ENCODE data around the gene GPANK1. TPM values are rescaled to one million over a fixed set of nuclear protein-coding genes. Genes with fewer than 3 reads are reported as not detected.

Gene GPANK1
- total and polyA plus RNA-seq, 9 of the 15 experiments (the other 6 are each of a cell fraction or from before 2014, with no cell fraction given), result 32.2 to 111 (median 46.3) TPM

DNA sequence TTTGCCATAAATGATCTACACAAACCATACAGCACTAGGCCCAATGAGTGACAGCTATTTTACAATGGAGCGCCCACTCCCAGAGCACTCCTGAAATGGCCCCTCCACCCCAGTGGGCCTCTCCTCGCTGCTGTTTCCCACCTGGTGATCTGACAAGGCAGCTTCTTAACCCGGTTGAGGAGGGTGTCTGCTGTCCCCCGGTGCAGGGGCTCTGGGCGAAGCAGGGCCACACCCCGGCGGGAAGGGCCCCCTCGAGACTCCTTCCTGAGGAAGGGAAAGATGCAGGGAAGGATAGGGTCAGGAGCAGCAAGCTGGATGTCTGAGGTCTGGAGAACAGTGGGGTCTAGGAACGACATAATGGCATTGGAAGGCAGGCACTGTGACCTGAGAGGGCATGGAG is 28.1 kb upstream of the GPANK1 start:
- Histone ChIP-seq H3K27me3 (ENCODE audit: control insufficient read depth in 2 of 2, insufficient read depth in 2 of 2, low read length in 2 of 2) (no peaks in the 10 kb centered on the region), H3K9me3 (replicated peaks; ENCODE audit: control insufficient read depth, insufficient read depth, low read depth, low read length) (no peaks in the 10 kb centered on the region), H3K9ac (ENCODE audit: insufficient read depth in 1 of 2, low read depth in 2 of 2, low read length in 2 of 2) (peak overlapping the region in 1 of 2 experiments; percentile 59; a peak in 2 of 4 replicates), H2AFZ (ENCODE audit: low read depth, low read length) (no peak overlapping the region), H4K20me1 (replicated peaks; ENCODE audit: control insufficient read depth, insufficient read depth, low read length) (no peaks in the 10 kb centered on the region), H3K4me3 (no peak overlapping the region), H3K9me1 (ENCODE audit: control insufficient read depth, insufficient read depth, low read length) (peaks cover 5% of the 10 kb centered on the region), H3K27ac (ENCODE audit: extremely low read depth, low read depth, low read length) (no peak overlapping the region), H3K4me2 (ENCODE audit: insufficient read depth, low read length) (no peak overlapping the region), H3K79me2 (ENCODE audit: control insufficient read depth, insufficient read depth, low read length) (peaks cover 6% of the 10 kb centered on the region; the same call in 2 of the 3 replicates), H3K36me3 (ENCODE audit: control insufficient read depth, insufficient read depth, low read length) (peaks cover 90% of the 10 kb centered on the region), H3K4me1 (replicated peaks in 1 of 2; ENCODE audit: control insufficient read depth in 2 of 2, insufficient read depth in 2 of 2, low read length in 2 of 2) (peaks cover 44 to 47% of the 10 kb centered on the region in 2 experiments)
- intact Hi-C loops (cut with micrococcal nuclease) (no loop called here), in situ Hi-C loops (cut with MboI) (no loop called here)
- ChIA-PET CTCF (ENCODE audit: low intra/inter-chr PET ratio) (no interaction called here), POLR2A (interaction anchor here (0.7 to 7.1 kb wide), 12 partner anchors 9 to 164 kb away, joined by 3 to 158 read pairs (median 12); partner anchors contain the start of genes ABHD16A, CLIC1, GPANK1 and HSPA1B)
- 82% methylated on average over 9 of the region's 9 CpGs for WGBS (ENCODE audit: insufficient coverage, low coverage, missing lambda C conversion rate)
- ATAC-seq (no peak), FAIRE-seq (no peak), DNase-seq (ENCODE audit: extremely low read depth in 1 of 4, low spot score in 3 of 4) (no peak)
- TF ChIP-seq RBFOX2 (IDR thresholded peaks at IDR 0.05; ENCODE audit: low read depth, low read length) (0 out of 2 replicates have a peak, but pooled peaks have one; percentile 7), BACH1 (tag; IDR thresholded peaks at IDR 0.05) (no peak), ZBTB7A (IDR thresholded peaks at IDR 0.05; ENCODE audit: borderline replicate concordance, control insufficient read depth, low read depth, low read length) (peak; percentile 6; the same call in 1 of the 2 replicates), EHMT2 (IDR thresholded peaks at IDR 0.05) (no peak), TFAP4 (CRISPR knock-in tag; IDR thresholded peaks at IDR 0.05; ENCODE audit: borderline replicate concordance) (0 out of 2 replicates have a peak, but pooled peaks have one; percentile 14)
- TF ChIP-seq, protein P1, sequence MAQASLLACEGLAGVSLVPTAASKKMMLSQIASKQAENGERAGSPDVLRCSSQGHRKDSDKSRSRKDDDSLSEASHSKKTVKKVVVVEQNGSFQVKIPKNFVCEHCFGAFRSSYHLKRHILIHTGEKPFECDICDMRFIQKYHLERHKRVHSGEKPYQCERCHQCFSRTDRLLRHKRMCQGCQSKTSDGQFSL (CRISPR knock-in tag; IDR thresholded peaks at IDR 0.05), result 0 out of 2 replicates have a peak, but pooled peaks have one; percentile 3
- TF ChIP-seq, protein P1 (tag; IDR thresholded peaks at IDR 0.05), result no peak
- no TSS peak for BruUV-seq (replicated peaks)
